GM23338 (cell line): ENCODE data around the gene KRTAP5-2. TPM values are rescaled to one million over a fixed set of nuclear protein-coding genes. Genes with fewer than 3 reads are reported as not detected.
A peak's percentile ranks its signal among the peaks of the same experiment; 100 is the strongest.

Experiments used
- ATAC-seq: fragments of 200-7000 bp; cut with Tn5 transposase; 3 replicates; pipeline ENCODE4 v1.9.1; 2020
- DNase-seq: peaks from one replicate; pipeline ENCODE4 v3.0.0-alpha.2; 2015; ENCODE audit warnings: low spot score
- H2AFZ ChIP-seq: fragments of 200-600 bp; sonication (generic); 2 replicates; pipeline ENCODE4 v1.8.0; 2016; ENCODE audit warnings: antibody characterized with exemption, mild to moderate bottlenecking, moderate library complexity
- H3F3A ChIP-seq: fragments of 200-600 bp; sonication (generic); replicated peaks from 2 replicates; pipeline ENCODE4 v1.8.0; 2017; ENCODE audit warnings: antibody characterized with exemption, mixed run types, low read depth
- H3K27ac ChIP-seq: fragments of 200-600 bp; sonication (generic); 2 replicates; pipeline ENCODE4 v1.6.1; 2016; ENCODE audit warnings: low read depth
- H3K27me3 ChIP-seq: fragments of 200-600 bp; sonication (generic); 2 replicates; pipeline ENCODE4 v1.8.0; 2016; ENCODE audit warnings: mild to moderate bottlenecking, mixed run types, moderate library complexity; ENCODE audit not compliant: insufficient read depth
- H3K36me3 ChIP-seq: fragments of 200-600 bp; sonication (generic); 2 replicates; pipeline ENCODE4 v1.8.0; 2016; ENCODE audit warnings: mild to moderate bottlenecking; ENCODE audit not compliant: insufficient read depth
- H3K4me1 ChIP-seq: fragments of 200-600 bp; sonication (generic); 2 replicates; pipeline ENCODE4 v1.8.0; 2016; ENCODE audit warnings: mild to moderate bottlenecking, moderate library complexity; ENCODE audit not compliant: insufficient read depth
- H3K4me2 ChIP-seq: fragments of 200-600 bp; sonication (generic); 2 replicates; pipeline ENCODE4 v1.7.1; 2017; ENCODE audit warnings: mixed run types
- H3K4me3 ChIP-seq: fragments of 200-600 bp; sonication (generic); 2 replicates; pipeline ENCODE4 v1.6.1; 2016; ENCODE audit warnings: mixed run types
- H3K79me2 ChIP-seq: fragments of 200-600 bp; sonication (generic); replicated peaks from 2 replicates; pipeline ENCODE4 v1.8.0; 2017; ENCODE audit warnings: mild to moderate bottlenecking; ENCODE audit not compliant: insufficient read depth
- H3K9me2 ChIP-seq: fragments of 200-600 bp; sonication (generic); 2 replicates; pipeline ENCODE4 v1.8.0; 2017; ENCODE audit not compliant: insufficient read depth
- H4K20me1 ChIP-seq: fragments of 200-600 bp; sonication (generic); replicated peaks from 2 replicates; pipeline ENCODE4 v1.8.0; 2017; ENCODE audit warnings: mild to moderate bottlenecking; ENCODE audit not compliant: insufficient read depth
- H3K27ac Mint-ChIP-seq: 2 replicates; pipeline ENCODE4 v1.8.0; 2020; ENCODE audit warnings: inconsistent platforms, mild to moderate bottlenecking, moderate library complexity, mixed read lengths
- H3K27me3 Mint-ChIP-seq: 3 replicates; pipeline ENCODE4 v1.8.0; 2022; ENCODE audit warnings: low read depth, mild to moderate bottlenecking, moderate library complexity, mixed read lengths, inconsistent platforms; ENCODE audit not compliant: insufficient read depth, poor library complexity
- H3K36me3 Mint-ChIP-seq: 3 replicates; pipeline ENCODE4 v1.8.0; 2021; ENCODE audit warnings: low read depth, mild to moderate bottlenecking, inconsistent platforms, moderate library complexity, mixed read lengths
- H3K4me1 Mint-ChIP-seq: 3 replicates; pipeline ENCODE4 v1.8.0; 2020; ENCODE audit warnings: mild to moderate bottlenecking, inconsistent platforms, mixed read lengths
- H3K4me3 Mint-ChIP-seq: 3 replicates; pipeline ENCODE4 v1.8.0; 2021; ENCODE audit warnings: moderate library complexity, mild to moderate bottlenecking, inconsistent platforms, mixed read lengths
- H3K9me3 Mint-ChIP-seq: 3 replicates; pipeline ENCODE4 v1.8.0; 2020; ENCODE audit warnings: moderate library complexity, mild to moderate bottlenecking, inconsistent platforms, mixed read lengths
- CREB1 ChIP-seq: fragments of 250-450 bp; sonication (Bioruptor Pico); IDR thresholded peaks from 2 replicates; pipeline ENCODE4 v1.5.0; 2020; ENCODE audit warnings: low read depth, mild to moderate bottlenecking, moderate library complexity
- EZH2 ChIP-seq: fragments of 200-600 bp; sonication (generic); IDR thresholded peaks from one replicate; pipeline ENCODE4 v1.8.0; 2017; ENCODE audit warnings: antibody characterized with exemption, mild to moderate bottlenecking, low read depth; ENCODE audit not compliant: unreplicated experiment
- EZH2phosphoT487 ChIP-seq: fragments of 200-600 bp; sonication (generic); IDR thresholded peaks from one replicate; pipeline ENCODE4 v1.8.1; 2018; ENCODE audit warnings: antibody characterized with exemption; ENCODE audit not compliant: unreplicated experiment
- JUNB ChIP-seq: IDR thresholded peaks from one replicate; pipeline ENCODE4 v1.6.1; 2016; ENCODE audit warnings: antibody characterized with exemption; ENCODE audit not compliant: unreplicated experiment
- NANOG ChIP-seq: IDR thresholded peaks from 2 replicates; pipeline ENCODE4 v1.6.1; 2016; ENCODE audit warnings: antibody characterized with exemption, borderline replicate concordance
- STAT1 ChIP-seq: IDR thresholded peaks from one replicate; pipeline ENCODE4 v1.6.1; 2016; ENCODE audit warnings: antibody characterized with exemption; ENCODE audit not compliant: unreplicated experiment
- polyA plus RNA-seq: library from polyadenylated mRNA; unstranded; fragments of >200 nt; fragmentation: Nextera tagmentation; extraction: Ambion mirVana; gene quantifications from 2 replicates; pipeline ENCODE4 v1.2.1, GENCODE V29; 2016
- total RNA-seq: library from RNA; depleted of rRNA; stranded (reverse); fragments of >200 nt; shearing (Covaris generic); gene quantifications from 2 replicates; pipeline ENCODE4 v1.2.3, GENCODE V29; 2014
- TF ChIP-seq, protein P1 (sequence below), 2 experiments: fragments of 200-600 bp in 1 of 2; sonication (generic) in 1 of 2; conservative IDR thresholded peaks; 2 replicates each; pipeline versions ENCODE4 v1.5.1 to v1.6.1; 2016 to 2017; ENCODE audit warnings: antibody characterized with exemption in 2 of 2, low read depth in 2 of 2, mild to moderate bottlenecking in 2 of 2, moderate library complexity in 1 of 2
- TF ChIP-seq, protein P2 (sequence below): fragments of 250-450 bp; sonication (Bioruptor Pico); IDR thresholded peaks from 2 replicates; pipeline ENCODE4 v1.5.0; 2020; ENCODE audit warnings: mild to moderate bottlenecking, moderate library complexity

The KRTAP5-2 gene
- total and polyA plus RNA-seq, 2 experiments from 2014 or later = not detected

DNA sequence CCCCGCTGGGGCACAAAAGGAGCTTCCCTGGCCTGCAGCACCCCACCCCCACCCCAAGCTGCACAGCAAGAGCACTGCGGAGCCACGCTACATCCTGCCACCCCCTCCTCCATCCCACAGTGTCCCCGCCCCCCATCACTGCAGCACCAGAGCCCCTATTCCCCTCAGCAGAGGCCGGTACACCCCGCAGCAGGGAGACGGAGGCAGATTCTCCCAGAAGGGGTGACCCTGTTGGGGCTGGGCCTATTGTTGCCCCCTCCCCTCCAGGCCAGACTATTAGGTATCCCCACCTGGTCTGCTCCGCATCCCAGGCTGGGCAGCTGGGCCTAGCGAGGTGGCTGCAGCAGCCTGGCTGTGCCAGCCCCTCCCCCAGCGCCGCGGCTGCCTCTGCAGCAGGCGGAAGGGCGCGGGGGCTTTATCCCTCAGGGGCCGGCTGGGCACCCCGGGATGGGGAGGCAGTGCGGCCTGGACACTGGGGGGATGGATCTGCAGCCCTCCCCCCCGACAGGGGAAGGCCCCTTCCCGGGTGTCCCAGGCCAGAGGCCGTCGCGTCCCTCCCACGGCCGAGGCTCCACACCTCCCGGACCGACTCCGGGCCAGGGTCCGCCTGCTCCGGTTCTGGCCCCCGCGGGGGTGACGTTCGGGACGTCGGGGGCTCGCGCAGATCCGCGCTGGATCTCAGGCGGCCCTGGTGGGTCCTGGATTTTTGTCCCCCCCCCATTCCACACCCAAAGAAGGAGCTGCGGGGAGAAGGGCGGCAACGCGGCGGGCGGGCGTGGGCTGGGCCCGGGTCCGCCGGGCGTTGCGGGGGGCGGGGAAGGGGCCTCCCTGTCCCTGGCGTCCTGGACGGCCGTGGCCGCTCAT lies 27.0 kb downstream of the KRTAP5-2 start:
- peaks cover 32% of the 10 kb centered on the region for H3K4me1 ChIP-seq
- peaks cover 52% of the 10 kb centered on the region for H3K27me3 Mint-ChIP-seq
- peak; percentile 70 for DNase-seq
- peak overlapping the region; percentile 86 for H3K4me2 ChIP-seq
- peaks cover 8% of the 10 kb centered on the region; the same call in 1 of the 2 replicates for H3F3A ChIP-seq
- no peak overlapping the region for H3K27ac ChIP-seq
- peak; percentile 8 for ATAC-seq
- H3K36me3 ChIP-seq = no peaks in the 10 kb centered on the region
- H3K4me1 Mint-ChIP-seq = peaks cover 21% of the 10 kb centered on the region
- no peaks in the 10 kb centered on the region for H3K36me3 Mint-ChIP-seq
- peak overlapping the region; percentile 58 for H3K4me3 ChIP-seq
- peaks cover 63% of the 10 kb centered on the region for H3K27me3 ChIP-seq
- H3K27ac Mint-ChIP-seq = no peak overlapping the region
- peak overlapping the region; percentile 42; the same call in 2 of the 3 replicates for H3K4me3 Mint-ChIP-seq
- H3K79me2 ChIP-seq = no peaks in the 10 kb centered on the region
- no peaks in the 10 kb centered on the region for H3K9me3 Mint-ChIP-seq
- TF ChIP-seq EZH2 = peak; percentile 49
- TF ChIP-seq, protein P1, sequence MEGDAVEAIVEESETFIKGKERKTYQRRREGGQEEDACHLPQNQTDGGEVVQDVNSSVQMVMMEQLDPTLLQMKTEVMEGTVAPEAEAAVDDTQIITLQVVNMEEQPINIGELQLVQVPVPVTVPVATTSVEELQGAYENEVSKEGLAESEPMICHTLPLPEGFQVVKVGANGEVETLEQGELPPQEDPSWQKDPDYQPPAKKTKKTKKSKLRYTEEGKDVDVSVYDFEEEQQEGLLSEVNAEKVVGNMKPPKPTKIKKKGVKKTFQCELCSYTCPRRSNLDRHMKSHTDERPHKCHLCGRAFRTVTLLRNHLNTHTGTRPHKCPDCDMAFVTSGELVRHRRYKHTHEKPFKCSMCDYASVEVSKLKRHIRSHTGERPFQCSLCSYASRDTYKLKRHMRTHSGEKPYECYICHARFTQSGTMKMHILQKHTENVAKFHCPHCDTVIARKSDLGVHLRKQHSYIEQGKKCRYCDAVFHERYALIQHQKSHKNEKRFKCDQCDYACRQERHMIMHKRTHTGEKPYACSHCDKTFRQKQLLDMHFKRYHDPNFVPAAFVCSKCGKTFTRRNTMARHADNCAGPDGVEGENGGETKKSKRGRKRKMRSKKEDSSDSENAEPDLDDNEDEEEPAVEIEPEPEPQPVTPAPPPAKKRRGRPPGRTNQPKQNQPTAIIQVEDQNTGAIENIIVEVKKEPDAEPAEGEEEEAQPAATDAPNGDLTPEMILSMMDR (conservative IDR thresholded peaks at IDR 0.05; ENCODE audit: low read depth in 2 of 2) = no peak
- H2AFZ ChIP-seq = peak overlapping the region; percentile 23; the same call in 1 of the 2 replicates
- H4K20me1 ChIP-seq = no peaks in the 10 kb centered on the region
- H3K9me2 ChIP-seq = no peaks in the 10 kb centered on the region

DNA sequence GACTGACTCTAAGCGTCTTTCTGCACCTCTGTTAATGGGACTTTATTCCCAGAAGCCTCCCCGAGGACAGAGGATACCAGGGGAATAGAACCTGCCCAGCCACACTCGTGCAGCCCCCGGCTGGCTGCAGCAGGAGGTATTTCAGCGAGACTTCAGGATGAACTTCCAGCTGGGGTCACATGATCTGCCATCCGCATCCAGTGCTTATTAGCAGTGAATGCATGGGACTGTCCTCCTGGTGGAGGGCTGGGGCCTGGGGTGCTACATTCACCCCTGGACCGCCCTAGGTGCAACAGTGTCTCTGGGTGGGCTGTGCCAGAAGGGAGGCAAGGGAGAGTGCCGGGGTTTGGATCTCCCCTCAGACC lies 27.6 kb downstream of the KRTAP5-2 start:
- peak overlapping the region; percentile 58; the same call in 1 of the 2 replicates for H3K4me3 ChIP-seq
- peaks cover 46% of the 10 kb centered on the region for H3K27me3 Mint-ChIP-seq
- no peak overlapping the region for H3K27ac ChIP-seq
- no peak overlapping the region for H2AFZ ChIP-seq
- peak overlapping the region; percentile 86 for H3K4me2 ChIP-seq
- peaks cover 21% of the 10 kb centered on the region for H3K4me1 Mint-ChIP-seq
- no peaks in the 10 kb centered on the region for H3K79me2 ChIP-seq
- no peaks in the 10 kb centered on the region for H3K9me2 ChIP-seq
- peaks cover 32% of the 10 kb centered on the region for H3K4me1 ChIP-seq
- H3K27ac Mint-ChIP-seq = no peak overlapping the region
- H3K9me3 Mint-ChIP-seq = no peaks in the 10 kb centered on the region
- DNase-seq (no peak), ATAC-seq (no peak)
- peak overlapping the region; percentile 42; the same call in 2 of the 3 replicates for H3K4me3 Mint-ChIP-seq
- peaks cover 8% of the 10 kb centered on the region; the same call in 1 of the 2 replicates for H3F3A ChIP-seq
- no peaks in the 10 kb centered on the region for H3K36me3 Mint-ChIP-seq
- no peaks in the 10 kb centered on the region for H4K20me1 ChIP-seq
- H3K36me3 ChIP-seq = no peaks in the 10 kb centered on the region
- H3K27me3 ChIP-seq = peaks cover 57% of the 10 kb centered on the region
- TF ChIP-seq JUNB (no peak), EZH2 (no peak), EZH2phosphoT487 (no peak), STAT1 (no peak), NANOG (no peak), CREB1 (CRISPR knock-in tag) (no peak)
- TF ChIP-seq, protein P2, sequence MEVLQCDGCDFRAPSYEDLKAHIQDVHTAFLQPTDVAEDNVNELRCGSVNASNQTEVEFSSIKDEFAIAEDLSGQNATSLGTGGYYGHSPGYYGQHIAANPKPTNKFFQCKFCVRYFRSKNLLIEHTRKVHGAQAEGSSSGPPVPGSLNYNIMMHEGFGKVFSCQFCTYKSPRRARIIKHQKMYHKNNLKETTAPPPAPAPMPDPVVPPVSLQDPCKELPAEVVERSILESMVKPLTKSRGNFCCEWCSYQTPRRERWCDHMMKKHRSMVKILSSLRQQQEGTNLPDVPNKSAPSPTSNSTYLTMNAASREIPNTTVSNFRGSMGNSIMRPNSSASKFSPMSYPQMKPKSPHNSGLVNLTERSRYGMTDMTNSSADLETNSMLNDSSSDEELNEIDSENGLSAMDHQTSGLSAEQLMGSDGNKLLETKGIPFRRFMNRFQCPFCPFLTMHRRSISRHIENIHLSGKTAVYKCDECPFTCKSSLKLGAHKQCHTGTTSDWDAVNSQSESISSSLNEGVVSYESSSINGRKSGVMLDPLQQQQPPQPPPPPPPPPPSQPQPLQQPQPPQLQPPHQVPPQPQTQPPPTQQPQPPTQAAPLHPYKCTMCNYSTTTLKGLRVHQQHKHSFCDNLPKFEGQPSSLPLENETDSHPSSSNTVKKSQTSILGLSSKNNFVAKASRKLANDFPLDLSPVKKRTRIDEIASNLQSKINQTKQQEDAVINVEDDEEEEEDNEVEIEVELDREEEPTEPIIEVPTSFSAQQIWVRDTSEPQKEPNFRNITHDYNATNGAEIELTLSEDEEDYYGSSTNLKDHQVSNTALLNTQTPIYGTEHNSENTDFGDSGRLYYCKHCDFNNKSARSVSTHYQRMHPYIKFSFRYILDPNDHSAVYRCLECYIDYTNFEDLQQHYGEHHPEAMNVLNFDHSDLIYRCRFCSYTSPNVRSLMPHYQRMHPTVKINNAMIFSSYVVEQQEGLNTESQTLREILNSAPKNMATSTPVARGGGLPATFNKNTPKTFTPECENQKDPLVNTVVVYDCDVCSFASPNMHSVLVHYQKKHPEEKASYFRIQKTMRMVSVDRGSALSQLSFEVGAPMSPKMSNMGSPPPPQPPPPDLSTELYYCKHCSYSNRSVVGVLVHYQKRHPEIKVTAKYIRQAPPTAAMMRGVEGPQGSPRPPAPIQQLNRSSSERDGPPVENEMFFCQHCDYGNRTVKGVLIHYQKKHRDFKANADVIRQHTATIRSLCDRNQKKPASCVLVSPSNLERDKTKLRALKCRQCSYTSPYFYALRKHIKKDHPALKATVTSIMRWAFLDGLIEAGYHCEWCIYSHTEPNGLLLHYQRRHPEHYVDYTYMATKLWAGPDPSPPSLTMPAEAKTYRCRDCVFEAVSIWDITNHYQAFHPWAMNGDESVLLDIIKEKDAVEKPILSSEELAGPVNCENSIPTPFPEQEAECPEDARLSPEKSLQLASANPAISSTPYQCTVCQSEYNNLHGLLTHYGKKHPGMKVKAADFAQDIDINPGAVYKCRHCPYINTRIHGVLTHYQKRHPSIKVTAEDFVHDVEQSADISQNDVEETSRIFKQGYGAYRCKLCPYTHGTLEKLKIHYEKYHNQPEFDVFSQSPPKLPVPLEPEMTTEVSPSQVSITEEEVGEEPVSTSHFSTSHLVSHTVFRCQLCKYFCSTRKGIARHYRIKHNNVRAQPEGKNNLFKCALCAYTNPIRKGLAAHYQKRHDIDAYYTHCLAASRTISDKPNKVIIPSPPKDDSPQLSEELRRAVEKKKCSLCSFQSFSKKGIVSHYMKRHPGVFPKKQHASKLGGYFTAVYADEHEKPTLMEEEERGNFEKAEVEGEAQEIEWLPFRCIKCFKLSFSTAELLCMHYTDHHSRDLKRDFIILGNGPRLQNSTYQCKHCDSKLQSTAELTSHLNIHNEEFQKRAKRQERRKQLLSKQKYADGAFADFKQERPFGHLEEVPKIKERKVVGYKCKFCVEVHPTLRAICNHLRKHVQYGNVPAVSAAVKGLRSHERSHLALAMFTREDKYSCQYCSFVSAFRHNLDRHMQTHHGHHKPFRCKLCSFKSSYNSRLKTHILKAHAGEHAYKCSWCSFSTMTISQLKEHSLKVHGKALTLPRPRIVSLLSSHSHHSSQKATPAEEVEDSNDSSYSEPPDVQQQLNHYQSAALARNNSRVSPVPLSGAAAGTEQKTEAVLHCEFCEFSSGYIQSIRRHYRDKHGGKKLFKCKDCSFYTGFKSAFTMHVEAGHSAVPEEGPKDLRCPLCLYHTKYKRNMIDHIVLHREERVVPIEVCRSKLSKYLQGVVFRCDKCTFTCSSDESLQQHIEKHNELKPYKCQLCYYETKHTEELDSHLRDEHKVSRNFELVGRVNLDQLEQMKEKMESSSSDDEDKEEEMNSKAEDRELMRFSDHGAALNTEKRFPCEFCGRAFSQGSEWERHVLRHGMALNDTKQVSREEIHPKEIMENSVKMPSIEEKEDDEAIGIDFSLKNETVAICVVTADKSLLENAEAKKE = no peak
